Embryonic facial prominence (tissue), 1 donor: ENCODE data around the gene CADM4.

Experiments
- DNase-seq: peaks from one replicate; pipeline ENCODE4 v3.0.0-alpha.2; 2016; ENCODE audit errors: extremely low spot score

Gene CADM4

DNA sequence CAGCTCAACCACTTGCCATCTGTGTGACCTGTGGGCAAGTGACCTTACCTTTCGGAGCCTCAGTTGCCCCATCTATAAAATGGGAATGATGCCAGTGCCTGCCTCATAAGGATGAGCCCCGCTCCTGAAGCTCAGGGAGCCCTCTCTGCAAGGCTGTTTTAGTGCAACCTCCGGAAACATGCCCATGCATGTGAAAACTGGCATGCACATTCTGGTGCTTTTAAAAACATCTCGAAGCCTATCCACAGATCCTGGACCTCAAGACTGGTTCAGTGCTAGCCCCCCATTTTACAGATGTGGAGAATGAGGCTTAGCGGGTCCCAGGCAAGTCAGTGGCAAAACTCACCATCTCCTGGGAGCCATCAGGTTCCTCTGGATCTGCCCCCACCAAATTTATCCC, 5.6 kb downstream of the CADM4 start:
- no peak for DNase-seq

DNA sequence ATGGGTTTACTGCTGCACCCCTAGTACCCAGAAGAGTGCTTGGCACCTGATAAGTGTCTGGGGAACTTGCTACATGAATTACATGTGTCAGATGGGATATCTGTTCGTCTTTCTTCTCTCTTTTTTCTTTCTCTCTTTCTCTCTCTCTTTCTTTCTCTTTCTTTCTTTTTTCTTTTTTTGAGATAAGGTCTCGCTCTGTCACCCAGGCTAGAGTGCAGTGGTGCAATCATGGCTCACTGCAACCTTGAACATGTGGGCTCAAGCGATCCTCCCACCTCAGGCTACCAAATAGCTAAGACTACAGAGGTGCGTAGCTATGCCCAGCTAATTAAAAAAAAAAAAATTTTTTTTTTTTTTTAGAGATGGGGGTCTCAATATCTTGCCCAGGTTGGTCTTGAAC, 6.1 kb downstream of the CADM4 start:
- DNase-seq: no peak

DNA sequence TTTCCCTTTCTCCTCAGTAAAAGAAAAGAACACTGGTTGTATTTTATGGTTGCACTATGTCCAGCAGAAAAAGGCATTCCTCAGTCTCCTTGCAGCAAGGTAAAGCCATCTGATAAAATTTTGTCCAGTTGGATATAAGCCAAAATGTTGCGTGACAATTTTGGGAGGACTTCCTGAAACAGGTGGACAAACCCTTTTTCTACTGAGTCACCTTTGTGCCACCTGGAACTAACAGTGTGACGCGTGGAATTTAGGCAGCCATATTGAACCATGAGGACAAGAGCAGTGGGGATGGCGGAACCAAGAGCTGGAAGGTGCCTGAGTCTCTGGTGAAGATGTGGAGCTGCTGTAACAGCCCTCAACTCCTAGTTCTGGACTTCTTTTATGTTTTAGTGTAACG, 8.2 kb downstream of the CADM4 start:
- DNase-seq: no peak

DNA sequence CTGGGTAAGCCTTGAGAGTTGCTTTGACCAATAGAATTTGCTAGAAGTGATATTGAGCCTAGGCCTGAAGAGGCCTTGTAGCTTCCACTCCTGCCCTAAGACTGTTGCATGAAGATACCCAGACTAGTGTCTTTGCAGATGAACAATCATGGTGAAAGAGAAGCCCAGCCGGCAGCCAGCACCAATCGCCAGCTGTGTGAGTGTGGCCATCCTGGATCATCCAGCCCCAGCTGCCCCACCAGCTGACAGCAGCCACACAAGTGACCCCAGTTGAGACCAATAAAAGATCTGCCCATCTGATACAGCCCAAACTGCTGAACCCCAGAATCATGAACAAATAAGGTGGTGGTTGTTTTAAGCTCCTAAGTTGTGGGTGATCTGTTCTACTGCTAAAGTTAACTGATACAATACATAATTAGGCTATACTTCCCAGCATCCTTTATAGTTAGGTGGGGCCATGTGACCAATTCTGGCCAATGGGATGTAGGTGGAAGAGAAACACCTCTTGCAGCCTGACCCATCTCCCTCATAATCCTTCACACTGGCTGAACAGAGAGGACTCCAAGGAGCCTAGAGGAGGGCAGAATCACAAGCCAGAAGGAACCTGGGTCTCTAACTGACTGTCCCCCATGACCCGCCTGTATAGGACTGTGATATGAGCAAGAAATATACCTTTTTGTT, 10.9 kb downstream of the CADM4 start:
- no peak for DNase-seq

DNA sequence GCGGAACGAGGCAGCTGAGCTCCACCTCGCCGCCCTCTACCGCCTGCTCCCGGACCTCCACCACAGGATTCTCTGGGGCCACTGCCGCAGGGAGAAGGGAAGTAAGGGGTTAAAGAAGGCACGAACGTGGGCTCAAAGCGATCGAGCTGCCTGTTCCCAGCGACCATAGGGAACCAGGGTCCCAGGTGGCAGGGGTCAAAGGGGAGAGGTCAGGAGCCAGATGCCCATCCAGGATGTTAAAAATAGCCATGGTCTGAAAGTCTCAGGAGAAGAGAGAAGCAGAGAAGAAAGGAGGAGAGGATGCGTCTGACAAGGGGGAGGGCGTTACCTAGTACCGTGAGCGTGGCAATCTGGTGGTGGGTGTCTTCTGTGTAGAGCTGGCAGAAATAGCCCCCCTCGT, 12.8 kb downstream of the CADM4 start:
- DNase-seq: no peak

DNA sequence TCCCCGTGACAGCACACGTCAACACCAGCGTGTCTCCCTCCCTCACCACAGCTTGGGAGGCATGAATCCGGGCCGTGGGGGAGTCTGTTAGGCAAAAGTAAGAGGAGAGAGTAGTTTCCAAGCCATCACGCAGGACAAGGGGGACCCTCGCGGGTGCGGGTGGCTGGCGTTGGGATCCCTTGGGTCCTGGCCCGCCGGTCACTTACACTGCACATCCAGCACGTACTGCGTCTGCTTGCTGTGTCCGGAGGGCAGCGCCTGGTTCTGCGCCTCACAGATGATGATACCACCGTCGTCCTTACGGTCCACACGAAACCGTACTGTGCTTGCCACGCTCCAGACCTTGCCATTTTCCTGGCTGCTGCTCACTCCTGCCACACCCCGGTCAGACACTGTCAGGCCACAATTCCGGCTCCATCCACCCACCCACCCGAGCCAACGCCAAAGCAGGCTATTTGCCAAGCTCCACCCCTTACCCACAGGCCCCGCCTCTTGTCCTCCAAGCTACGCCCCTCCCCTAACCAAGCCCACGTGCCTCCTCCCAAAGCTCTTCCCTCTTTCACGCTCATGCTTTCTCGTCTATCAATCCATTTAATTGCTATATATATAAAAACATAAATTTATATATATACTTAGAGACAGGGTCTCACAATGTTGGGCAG, 13.6 kb downstream of the CADM4 start:
- no peak for DNase-seq

DNA sequence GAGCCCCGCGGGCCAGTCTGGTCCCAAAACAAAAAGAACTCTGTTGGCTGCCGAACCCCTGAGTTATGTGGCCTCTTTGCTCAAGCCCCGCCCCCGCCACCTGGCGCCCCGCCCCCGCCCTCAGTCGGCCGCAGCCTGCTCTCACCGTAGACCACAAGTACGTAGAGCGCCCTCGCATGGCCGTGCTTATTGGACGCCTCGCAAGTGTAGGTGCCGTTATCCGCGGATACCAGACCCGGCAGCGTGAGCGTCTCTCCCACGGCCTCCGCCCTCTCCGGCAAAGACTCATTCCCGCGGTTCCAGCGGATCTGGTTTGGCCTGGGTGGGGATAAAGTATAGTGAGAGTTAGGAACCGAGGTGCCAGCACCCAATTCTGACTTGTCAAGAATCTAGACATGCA, 14.7 kb downstream of the CADM4 start:
- DNase-seq: no peak

DNA sequence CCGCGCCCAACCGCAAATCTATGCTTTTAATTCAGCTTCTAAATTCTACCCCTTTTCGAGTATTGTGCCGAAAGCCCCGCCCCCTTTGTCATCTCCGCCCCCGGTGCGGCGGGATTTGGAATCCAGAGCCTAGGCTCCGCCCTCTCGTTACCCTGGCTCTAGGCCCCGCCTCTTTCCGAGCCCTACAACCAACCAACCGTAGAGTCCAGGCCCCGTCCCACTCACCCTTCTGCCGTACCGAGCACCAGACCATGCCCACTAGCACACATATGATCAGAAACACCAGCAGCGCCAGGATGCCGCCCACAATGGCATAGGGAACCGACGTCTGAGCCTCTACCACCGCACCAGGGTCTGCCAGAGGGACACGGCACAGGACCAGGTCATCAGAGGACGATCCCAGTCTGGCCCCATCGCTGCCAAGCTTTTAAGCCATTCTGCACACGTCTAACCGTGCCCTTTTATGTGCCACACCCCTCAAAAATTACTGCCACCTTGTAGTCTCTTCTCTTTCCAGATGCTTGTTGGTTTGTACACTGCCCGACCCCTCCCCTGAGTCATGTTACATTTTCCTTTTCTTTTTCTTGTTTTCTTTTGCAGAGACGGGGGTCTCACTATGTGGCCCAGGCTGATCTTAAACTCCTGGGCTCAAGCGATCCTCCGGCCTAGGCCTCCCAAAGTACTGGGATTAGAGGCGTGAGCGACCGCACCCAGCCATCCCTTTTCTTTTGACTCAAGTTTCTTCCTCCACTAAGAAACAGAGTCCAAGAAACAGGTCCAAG, 15.6 kb downstream of the CADM4 start:
- no peak for DNase-seq

DNA sequence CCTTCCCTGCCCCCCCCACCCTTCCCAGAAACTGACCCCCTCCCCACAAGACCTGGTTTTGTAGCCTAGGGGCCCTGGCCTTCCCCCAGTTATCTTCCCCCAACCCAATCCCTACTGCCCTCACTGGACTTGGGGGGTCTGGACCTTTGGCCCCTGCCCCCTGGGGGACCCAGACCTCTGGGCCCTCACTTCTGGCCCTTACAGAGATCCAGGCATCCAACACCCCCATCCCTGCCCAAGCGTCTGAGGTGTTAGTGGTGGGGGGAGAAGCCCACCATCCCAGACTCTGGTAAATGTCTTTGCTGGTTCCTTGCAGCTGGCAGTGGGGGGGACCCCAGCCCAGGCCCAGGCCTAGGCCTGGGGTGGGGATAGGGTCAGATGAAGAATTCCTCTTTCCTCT, 16.7 kb downstream of the CADM4 start:
- DNase-seq: no peak

DNA sequence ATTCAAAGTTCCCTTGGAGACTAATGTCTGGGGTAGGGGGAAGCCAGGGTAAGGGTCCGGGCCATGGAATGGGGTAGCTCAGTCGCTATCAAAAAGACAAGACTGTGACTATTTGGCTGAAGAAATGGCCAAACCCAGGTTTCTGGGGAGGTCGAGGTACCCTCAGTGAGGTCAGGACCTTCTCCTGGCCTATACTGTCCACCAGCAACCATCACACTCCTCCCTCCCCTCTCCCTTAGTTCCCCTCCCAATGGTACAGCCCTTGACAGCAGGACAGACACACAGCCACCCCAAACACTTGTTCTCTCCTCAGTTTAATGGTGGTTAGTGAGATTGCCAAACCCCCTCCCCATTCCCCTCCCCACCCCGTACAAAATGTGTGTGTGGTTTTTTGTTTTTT, 17.6 kb downstream of the CADM4 start:
- no peak for DNase-seq

DNA sequence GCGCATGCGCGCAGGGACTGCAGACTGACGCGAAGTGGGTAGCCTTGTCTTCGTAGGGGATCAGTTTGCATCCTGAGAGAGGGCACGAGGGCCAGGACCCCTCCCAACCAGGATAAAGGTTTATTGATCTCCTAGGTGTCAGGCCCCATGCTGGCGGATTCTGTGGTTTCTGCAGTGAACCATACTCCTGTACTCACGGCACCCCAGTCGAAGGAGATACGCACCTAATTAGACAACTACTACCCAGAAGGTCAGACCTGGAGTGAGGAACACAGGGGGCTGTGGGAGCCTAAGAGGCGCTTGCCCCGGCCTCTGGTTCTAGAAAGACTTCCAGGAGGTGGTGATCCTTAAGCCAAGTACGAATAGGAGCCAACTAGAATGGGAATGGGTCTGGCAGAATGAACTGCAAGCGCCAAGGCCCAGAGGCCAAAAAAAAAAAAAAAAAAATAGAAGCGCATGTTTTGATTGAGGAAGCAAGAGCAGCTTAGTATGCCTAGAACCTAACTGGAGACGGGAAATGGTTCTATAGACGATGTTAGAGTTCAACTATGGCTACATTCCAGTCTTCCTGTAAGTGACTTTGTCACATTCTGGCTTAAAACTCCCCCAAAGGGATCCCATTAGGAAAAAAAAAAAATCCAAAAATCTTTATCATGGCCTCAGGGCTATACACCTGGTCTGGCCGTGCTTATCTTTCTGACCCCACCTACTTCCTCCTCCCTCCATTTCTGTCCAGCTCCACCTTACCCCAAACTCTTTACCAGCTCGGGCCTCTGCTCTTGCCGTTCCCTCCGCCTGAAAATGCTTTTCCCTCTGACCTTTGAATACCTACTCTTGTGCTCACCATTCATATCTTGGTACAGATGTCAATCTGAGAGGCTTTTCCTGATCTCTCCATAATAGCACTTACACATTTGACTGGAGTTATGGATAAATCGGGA, 19.3 kb downstream of the CADM4 start:
- DNase-seq: no peak

DNA sequence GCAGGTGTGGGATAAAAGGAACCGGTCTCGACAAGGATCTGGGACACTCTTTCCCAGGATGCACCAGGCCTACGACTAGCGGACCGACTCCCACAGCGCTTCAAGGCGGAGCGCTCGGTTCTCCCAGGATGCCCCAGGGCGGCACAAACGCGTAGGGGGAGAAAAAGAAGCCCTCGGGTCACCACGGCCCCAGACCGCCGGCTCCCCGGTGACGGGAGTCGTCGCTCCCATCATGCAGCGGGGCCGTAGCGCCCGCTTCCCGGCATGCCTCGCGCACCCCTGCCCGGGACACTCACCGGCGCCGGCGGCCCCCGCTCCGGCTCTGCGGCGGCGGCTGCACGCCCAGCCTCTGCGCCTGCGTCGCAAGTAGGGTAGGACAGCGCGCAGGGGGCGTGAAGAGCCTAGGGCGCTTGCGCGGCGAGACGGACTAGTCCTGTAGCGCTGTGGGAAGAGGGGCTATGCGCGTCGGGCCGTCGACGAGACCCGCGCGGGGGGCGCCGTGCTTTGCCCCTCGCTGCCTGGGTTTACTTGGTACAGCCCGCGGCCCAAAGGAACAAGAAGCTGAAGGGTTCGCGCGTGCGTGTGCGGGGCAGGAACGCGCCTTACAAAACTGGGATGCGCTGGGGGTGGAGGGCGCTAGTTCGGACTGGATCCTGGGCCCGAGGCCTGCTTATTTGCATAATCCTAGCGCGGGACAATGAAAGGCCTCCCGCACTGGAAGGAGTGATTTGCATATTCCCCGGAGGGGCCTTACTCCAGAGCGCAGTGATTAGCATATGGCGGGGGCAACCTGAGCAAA, 20.2 kb downstream of the CADM4 start, which contains the start of gene ZNF428:
ZNF428 (minus strand) TSS at position 368 of the 799 bp plus-strand sequence. CDS start 5,325 bp downstream, outside the sequence.
- DNase-seq: peak; percentile 86

DNA sequence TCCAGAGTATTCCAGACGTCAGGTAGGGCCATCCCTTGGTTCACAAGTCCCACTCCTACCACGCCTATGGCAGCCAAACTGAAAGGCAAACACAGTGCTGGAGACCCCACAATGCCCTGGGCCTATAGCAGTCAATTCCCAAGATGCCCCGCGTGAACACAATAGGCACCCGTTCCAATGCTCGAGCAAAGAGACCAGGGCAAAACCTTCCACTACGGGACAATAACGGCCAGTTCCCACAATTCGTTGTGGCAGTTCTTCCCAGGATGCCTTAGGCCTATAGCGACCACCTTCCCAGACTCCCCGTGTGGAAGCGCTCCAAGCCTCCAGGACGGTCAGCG, 20.8 kb downstream of the CADM4 start:
- no peak for DNase-seq

DNA sequence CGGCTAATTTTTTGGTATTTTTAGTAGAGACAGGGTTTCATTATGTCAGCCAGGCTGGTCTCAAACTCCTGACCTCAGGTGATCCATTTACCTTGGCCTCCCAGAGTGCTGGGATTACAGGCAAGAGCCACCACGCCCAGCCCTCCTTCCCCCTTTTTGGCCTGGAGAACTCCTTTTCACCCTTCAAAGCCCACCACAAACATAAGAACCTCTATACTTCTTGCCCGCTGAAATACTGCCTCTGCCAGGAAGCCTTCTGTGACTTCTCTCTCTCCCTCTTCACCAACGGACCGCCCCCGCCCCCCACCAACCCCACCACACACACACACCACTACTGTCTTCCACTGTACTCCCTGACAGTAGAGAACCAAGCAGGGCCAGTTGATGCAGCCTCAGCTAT, 22.7 kb downstream of the CADM4 start:
- no peak for DNase-seq

DNA sequence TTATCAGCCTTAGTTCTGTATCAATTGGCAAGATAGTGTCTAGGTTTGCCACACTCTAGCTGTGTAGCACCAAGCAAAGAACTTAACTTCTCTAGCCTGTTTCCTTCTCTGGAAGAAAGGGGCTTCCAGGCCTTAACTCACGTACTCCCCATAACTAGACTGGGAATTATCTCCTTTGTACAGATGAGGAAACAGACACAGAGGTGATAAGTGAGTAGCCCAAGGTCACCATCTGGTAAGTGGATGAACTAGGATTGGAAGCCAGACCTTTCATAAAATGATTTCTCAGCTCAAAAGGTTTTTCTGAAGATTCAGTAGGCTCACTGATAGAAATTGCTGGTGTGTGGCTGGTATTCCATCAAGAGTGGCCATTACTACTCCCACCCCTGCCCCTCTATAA, 23.3 kb downstream of the CADM4 start:
- DNase-seq: no peak

DNA sequence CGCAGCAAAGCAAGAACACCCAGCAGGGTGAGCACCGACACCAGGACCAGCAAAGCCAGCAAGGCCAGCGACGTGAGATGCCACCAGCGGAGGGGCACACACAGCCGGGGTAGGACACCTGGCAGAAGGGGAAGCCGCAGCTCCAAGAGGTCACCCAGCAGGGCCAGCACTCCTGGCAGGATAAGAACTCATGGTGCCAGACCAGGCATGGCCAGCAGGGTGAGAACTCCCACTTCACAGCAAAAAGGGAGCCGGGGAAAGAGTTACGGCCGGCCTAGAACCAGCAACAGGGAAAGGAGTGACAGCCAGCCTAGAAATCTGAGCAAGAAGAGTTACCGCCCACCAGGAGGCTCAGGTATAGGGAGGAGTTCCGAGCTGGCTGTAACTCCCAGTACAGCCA, 27.3 kb downstream of the CADM4 start:
- DNase-seq: no peak

DNA sequence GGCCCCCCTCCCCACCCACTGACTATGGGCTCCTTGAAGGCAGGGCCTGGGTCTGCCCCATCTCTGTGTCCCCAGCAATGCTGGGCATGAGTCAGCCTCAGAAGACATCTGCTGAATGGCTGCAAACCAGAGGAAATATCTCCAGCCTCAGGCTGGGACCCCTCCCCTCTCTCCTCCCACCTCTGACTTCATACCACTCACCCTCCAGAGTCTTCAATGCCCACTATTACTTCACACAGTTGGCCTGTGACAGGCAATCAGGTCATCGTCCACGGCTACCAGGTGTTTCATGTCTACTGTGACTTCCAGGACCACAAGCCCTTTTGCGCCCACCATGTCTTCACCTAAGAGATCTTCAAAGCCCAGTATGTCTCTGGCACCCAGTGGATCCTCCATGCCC, 27.9 kb downstream of the CADM4 start, which contains the start of gene SRRM5:
SRRM5 (plus strand) TSS at position 301 of the 400 bp plus-strand sequence; CDS start at position 335, 34 bp downstream.
- no peak for DNase-seq

DNA sequence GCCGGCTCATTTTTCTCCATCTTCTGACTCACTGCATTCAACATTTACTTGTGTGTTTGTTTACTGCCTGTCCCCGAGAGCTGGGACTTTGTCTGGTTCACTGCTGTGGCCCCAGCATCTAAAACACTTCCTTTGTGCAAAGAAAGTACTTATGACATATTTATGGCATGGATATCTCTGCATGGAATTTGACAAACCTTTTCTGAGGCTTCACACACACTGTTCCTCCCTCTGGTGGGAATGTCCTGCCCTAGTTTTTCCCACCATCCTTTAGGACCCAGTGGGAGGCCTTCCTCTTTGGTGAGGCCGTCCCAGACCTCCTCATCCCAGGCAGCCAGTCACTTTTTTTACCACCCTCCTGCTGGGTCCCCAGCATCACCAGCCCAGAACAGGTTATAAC, 29.2 kb downstream of the CADM4 start:
- no peak for DNase-seq

DNA sequence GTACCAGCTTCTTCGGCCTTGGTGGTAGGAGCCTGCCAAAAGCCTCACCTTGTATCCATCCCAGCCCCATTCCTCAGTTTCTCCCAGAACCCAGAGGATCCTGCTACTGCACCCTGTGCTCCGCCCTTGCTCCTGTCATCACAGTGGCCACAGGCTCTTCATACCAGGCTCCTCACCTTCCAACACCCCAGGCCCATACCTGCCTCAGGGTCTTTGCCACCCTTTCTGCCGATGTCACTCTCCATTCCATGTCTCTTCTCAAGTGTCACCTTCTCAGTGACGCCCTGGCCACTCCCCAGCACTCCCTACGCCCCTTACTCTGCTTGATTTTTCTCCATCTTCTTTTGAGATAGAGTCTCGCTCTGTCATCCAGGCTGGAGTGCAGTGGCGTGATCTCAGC, 29.8 kb downstream of the CADM4 start:
- no peak for DNase-seq

DNA sequence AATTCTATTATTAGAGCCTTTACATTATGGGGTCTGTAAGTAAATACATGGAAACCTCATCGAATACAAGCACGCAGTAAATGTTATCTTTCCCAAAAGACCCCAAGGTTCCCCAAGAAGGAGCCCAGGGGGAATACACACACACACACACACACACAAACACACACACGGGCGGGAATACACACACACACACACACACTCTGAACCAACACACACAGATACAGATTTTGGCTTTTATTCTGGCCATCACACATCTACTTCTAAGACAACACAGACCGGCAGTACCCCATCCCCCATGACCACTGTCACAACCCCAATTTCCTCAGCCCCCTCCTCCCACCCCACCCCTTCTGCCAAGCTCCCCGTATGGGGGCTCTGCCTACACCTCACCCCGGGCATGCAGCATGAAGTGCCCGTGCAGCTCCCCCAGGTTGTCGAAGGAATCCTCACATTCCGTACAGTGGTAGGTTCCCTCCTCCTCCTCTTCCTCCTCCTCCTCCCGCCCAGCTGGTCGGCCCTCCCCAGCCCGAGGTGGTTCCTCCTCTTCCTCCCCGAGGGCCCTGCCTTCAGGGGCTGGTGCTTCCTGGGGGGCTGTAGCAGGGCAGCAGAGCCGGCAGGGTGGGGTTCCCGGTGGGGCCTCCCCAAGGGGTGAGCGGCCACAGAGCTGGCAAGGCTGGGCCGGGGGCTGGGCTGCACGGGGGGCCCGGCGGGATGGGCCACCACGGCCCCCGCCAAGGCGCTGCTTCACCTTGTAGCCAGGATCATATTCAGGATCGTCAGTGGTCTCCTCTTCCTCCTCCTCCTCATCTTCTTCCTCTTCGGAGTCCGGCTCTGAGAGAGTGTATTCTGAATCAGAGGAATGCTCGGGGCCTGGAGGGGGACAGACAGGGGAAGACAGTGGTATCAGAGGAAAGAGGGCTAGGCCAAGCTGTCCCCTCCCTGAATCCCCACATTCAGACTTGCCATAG, 32.1 kb downstream of the CADM4 start:
- DNase-seq: no peak
